ENCODE data around the gene ANK3. TPM values are rescaled to one million over a fixed set of nuclear protein-coding genes. Genes with fewer than 3 reads are reported as not detected.

The ANK3 gene
- polyA plus RNA-seq, 1 experiment: 1.6 TPM

GRCh38 chr10:60138842-60139241 is 250.8 kb downstream of the ANK3 start:
- Histone ChIP-seq H3K9me3 (ENCODE audit: control insufficient read depth, insufficient read depth, low read length) (no peaks in the 10 kb centered on the region), H3K27me3 (ENCODE audit: control insufficient read depth, insufficient read depth, low read length) (no peaks in the 10 kb centered on the region), H3K27ac (ENCODE audit: low read depth, low read length) (no peak overlapping the region), H3K4me3 (ENCODE audit: low read depth, low read length) (no peak overlapping the region)
- no peak for TF ChIP-seq CTCF (IDR thresholded peaks at IDR 0.05; ENCODE audit: low read depth, low read length)
- POLR2A ChIA-PET: no interaction called here
- no peak for DNase-seq (ENCODE audit: low read depth, low spot score)
- CTCF ChIA-PET: interaction anchor here (1.1 kb wide), 1 partner anchor 39 kb away, joined by 3 read pairs; no protein-coding TSS in a partner anchor

GRCh38 chr10:60138026-60138425 is 251.6 kb downstream of the ANK3 start:
- no peak for TF ChIP-seq CTCF (IDR thresholded peaks at IDR 0.05; ENCODE audit: low read depth, low read length)
- no peak for DNase-seq (ENCODE audit: low read depth, low spot score)
- POLR2A ChIA-PET: no interaction called here
- no peak overlapping the region for H3K4me3 ChIP-seq (ENCODE audit: low read depth, low read length)
- H3K27me3 ChIP-seq (ENCODE audit: control insufficient read depth, insufficient read depth, low read length): no peaks in the 10 kb centered on the region
- no peak overlapping the region for H3K27ac ChIP-seq (ENCODE audit: low read depth, low read length)
- no peaks in the 10 kb centered on the region for H3K9me3 ChIP-seq (ENCODE audit: control insufficient read depth, insufficient read depth, low read length)
- CTCF ChIA-PET: interaction anchor here (1.1 kb wide), 2 partner anchors 22 to 38 kb away, joined by 3 to 4 read pairs; no protein-coding TSS in a partner anchor

- H3K27me3 ChIP-seq (ENCODE audit: control insufficient read depth, insufficient read depth, low read length): no peaks in the 10 kb centered on the region
- H3K4me3 ChIP-seq (ENCODE audit: low read depth, low read length): no peak overlapping the region
- ChIA-PET POLR2A (no interaction called here), CTCF (interaction anchor here (1.1 kb wide), 1 partner anchor 22 kb away, joined by 4 read pairs; no protein-coding TSS in a partner anchor)
- TF ChIP-seq CTCF (IDR thresholded peaks at IDR 0.05; ENCODE audit: low read depth, low read length): no peak
- H3K9me3 ChIP-seq (ENCODE audit: control insufficient read depth, insufficient read depth, low read length): no peaks in the 10 kb centered on the region
- no peak for DNase-seq (ENCODE audit: low read depth, low spot score)
- no peak overlapping the region for H3K27ac ChIP-seq (ENCODE audit: low read depth, low read length)
Observed at GRCh38 chr10:60137292-60137992, 252.2 kb downstream of the ANK3 start.

- CTCF ChIA-PET: interaction anchor here (2.0 kb wide), 1 partner anchor 20 kb away, joined by 8 read pairs; no protein-coding TSS in a partner anchor
- DNase-seq (ENCODE audit: low read depth, low spot score): no peak
- Histone ChIP-seq H3K27ac (ENCODE audit: low read depth, low read length) (no peak overlapping the region), H3K27me3 (ENCODE audit: control insufficient read depth, insufficient read depth, low read length) (no peaks in the 10 kb centered on the region), H3K9me3 (ENCODE audit: control insufficient read depth, insufficient read depth, low read length) (no peaks in the 10 kb centered on the region), H3K4me3 (ENCODE audit: low read depth, low read length) (no peak overlapping the region)
- no peak for TF ChIP-seq CTCF (IDR thresholded peaks at IDR 0.05; ENCODE audit: low read depth, low read length)
- POLR2A ChIA-PET: no interaction called here
Observed at GRCh38 chr10:60135020-60135419, 254.7 kb downstream of the ANK3 start.

- DNase-seq (ENCODE audit: low read depth, low spot score): no peak
- ChIA-PET POLR2A (no interaction called here), CTCF (no interaction called here)
- Histone ChIP-seq H3K9me3 (ENCODE audit: control insufficient read depth, insufficient read depth, low read length) (no peaks in the 10 kb centered on the region), H3K27ac (ENCODE audit: low read depth, low read length) (no peak overlapping the region), H3K4me3 (ENCODE audit: low read depth, low read length) (no peak overlapping the region), H3K27me3 (ENCODE audit: control insufficient read depth, insufficient read depth, low read length) (no peaks in the 10 kb centered on the region)
- TF ChIP-seq CTCF (IDR thresholded peaks at IDR 0.05; ENCODE audit: low read depth, low read length): no peak
Observed at GRCh38 chr10:60134548-60134947, 255.1 kb downstream of the ANK3 start.
